CD14-positive monocyte (primary cell): ENCODE data around the gene PDCL3. TPM values are rescaled to one million over a fixed set of nuclear protein-coding genes. Genes with fewer than 3 reads are reported as not detected.

ENCODE experiments used
- DNase-seq, 3 donors: peaks; one replicate each; pipeline ENCODE4 v3.0.0-alpha.2; 2011 to 2022
- H2AFZ ChIP-seq: 2 replicates; pipeline ENCODE4 v1.6.0; 2012; ENCODE audit warnings: mild to moderate bottlenecking, low read depth, low read length, inconsistent platforms; ENCODE audit not compliant: insufficient read depth, poor library complexity, severe bottlenecking
- H3K27ac ChIP-seq, 2 donors: 1 replicate in 1 of 2; 2 replicates in 1 of 2; pipeline ENCODE4 v1.5.1; 2012 to 2013; ENCODE audit warnings: low read length in 2 of 2, control low read depth in 1 of 2, inconsistent platforms in 1 of 2, low read depth in 1 of 2, mild to moderate bottlenecking in 1 of 2
- H3K27me3 ChIP-seq, 2 donors: one replicate each; pipeline versions ENCODE4 v1.6.0 to v1.6.1; 2011 to 2013; ENCODE audit warnings: low read length in 2 of 2; ENCODE audit not compliant: control insufficient read depth in 2 of 2, insufficient read depth in 2 of 2
- H3K36me3 ChIP-seq, 2 donors: replicated peaks in 1 of 2; 1 replicate in 1 of 2; 2 replicates in 1 of 2; pipeline versions ENCODE4 v1.5.1 to v1.6.1; 2012 to 2013; ENCODE audit warnings: low read length in 2 of 2, control low read depth in 1 of 2, inconsistent platforms in 1 of 2, mild to moderate bottlenecking in 1 of 2; ENCODE audit not compliant: insufficient read depth in 2 of 2, control insufficient read depth in 1 of 2
- H3K4me1 ChIP-seq, 2 donors: 1 replicate in 1 of 2; 2 replicates in 1 of 2; pipeline versions ENCODE4 v1.5.1 to v1.6.1; 2012 to 2013; ENCODE audit warnings: low read length in 2 of 2, control low read depth in 1 of 2, inconsistent platforms in 1 of 2, mild to moderate bottlenecking in 1 of 2, moderate library complexity in 1 of 2; ENCODE audit not compliant: insufficient read depth in 2 of 2, control insufficient read depth in 1 of 2
- H3K4me2 ChIP-seq: replicated peaks from 2 replicates; pipeline ENCODE3; 2012; ENCODE audit warnings: low read length, moderate library complexity, mild to moderate bottlenecking; ENCODE audit not compliant: poor library complexity, severe bottlenecking; ENCODE audit errors: extremely low read depth
- H3K4me3 ChIP-seq, 3 experiments: fragments of 200-600 bp in 1 of 3; sonication (generic) in 1 of 3; replicated peaks in 1 of 3; 1 replicate in 2 of 3; 2 replicates in 1 of 3; pipeline ENCODE4 v1.5.1; 2011 to 2013; ENCODE audit warnings: low read length in 3 of 3, mild to moderate bottlenecking in 3 of 3, control low read depth in 2 of 3, low read depth in 2 of 3, inconsistent platforms in 1 of 3, moderate library complexity in 1 of 3
- H3K79me2 ChIP-seq: 2 replicates; pipeline ENCODE4 v1.6.0; 2012; ENCODE audit warnings: mild to moderate bottlenecking, control low read depth, inconsistent platforms, low read length, moderate library complexity; ENCODE audit not compliant: insufficient read depth
- H3K9ac ChIP-seq: 2 replicates; pipeline ENCODE4 v1.6.0; 2017; ENCODE audit warnings: low read length, mild to moderate bottlenecking; ENCODE audit not compliant: insufficient read depth, poor library complexity, severe bottlenecking
- H3K9me3 ChIP-seq, 2 donors: replicated peaks in 1 of 2; 1 replicate in 1 of 2; 2 replicates in 1 of 2; pipeline versions ENCODE4 v1.5.1 to v1.6.1; 2012 to 2013; ENCODE audit warnings: low read length in 2 of 2, control low read depth in 1 of 2; ENCODE audit not compliant: control insufficient read depth in 1 of 2, insufficient read depth in 1 of 2
- H4K20me1 ChIP-seq: 2 replicates; pipeline ENCODE4 v1.6.0; 2012; ENCODE audit warnings: mild to moderate bottlenecking, low read length, control low read depth, moderate library complexity; ENCODE audit not compliant: insufficient read depth
- H3K27ac Mint-ChIP-seq, 7 donors: one replicate each; pipeline ENCODE4 v1.8.0; 2020; ENCODE audit warnings: mild to moderate bottlenecking in 7 of 7, mixed read lengths in 7 of 7, moderate library complexity in 6 of 7, inconsistent platforms in 2 of 7
- H3K27me3 Mint-ChIP-seq, 3 donors: one replicate each; pipeline ENCODE4 v1.8.0; 2021 to 2022; ENCODE audit warnings: low read depth in 3 of 3, mild to moderate bottlenecking in 3 of 3, mixed read lengths in 3 of 3, moderate library complexity in 3 of 3, inconsistent platforms in 1 of 3
- H3K36me3 Mint-ChIP-seq, 2 donors: one replicate each; pipeline ENCODE4 v1.8.0; 2020; ENCODE audit warnings: mixed read lengths in 2 of 2, inconsistent platforms in 1 of 2, mild to moderate bottlenecking in 1 of 2
- H3K4me1 Mint-ChIP-seq: one replicate; pipeline ENCODE4 v1.8.0; 2020; ENCODE audit warnings: mild to moderate bottlenecking, mixed read lengths
- H3K4me3 Mint-ChIP-seq, 2 donors: one replicate each; pipeline ENCODE4 v1.8.0; 2020; ENCODE audit warnings: mild to moderate bottlenecking in 2 of 2, mixed read lengths in 2 of 2, moderate library complexity in 1 of 2
- H3K9me3 Mint-ChIP-seq, 7 donors: one replicate each; pipeline ENCODE4 v1.8.0; 2020 to 2022; ENCODE audit warnings: mixed read lengths in 7 of 7, mild to moderate bottlenecking in 6 of 7, moderate library complexity in 6 of 7, inconsistent platforms in 2 of 7
- WGBS: methylation state at CpG from one replicate; pipeline ENCODE4 v1.1.5; 2013; ENCODE audit warnings: missing lambda C conversion rate; ENCODE audit not compliant: insufficient coverage; 5-methylcytosine and 5-hydroxymethylcytosine counted together
- intact Hi-C, 2 donors: fragments of 100-400 bp; cut with micrococcal nuclease; formaldehyde crosslinking; loops; one replicate each; pipeline versions ENCODE4 v1.15.0 to v1.15.1; 2023
- polyA plus RNA-seq, 3 donors: library from polyadenylated mRNA; depleted of rRNA in 1 of 3; unstranded in 2 of 3; stranded (reverse) in 1 of 3; fragments of 300-500 nt in 2 of 3; fragments of >200 nt in 1 of 3; fragmentation: Illumina TruSeq in 2 of 3; gene quantifications; 1 replicate in 2 of 3; 2 replicates in 1 of 3; pipeline ENCODE4 v1.2.3, GENCODE V29; 2012 to 2021
- TF ChIP-seq, protein P1 (sequence below): fragments of 200-600 bp; IDR thresholded peaks from one replicate; pipeline ENCODE4 v1.8.0; 2022; ENCODE audit warnings: antibody characterized with exemption, mild to moderate bottlenecking

The PDCL3 gene
- polyA plus RNA-seq, 3 donors: 15.9 to 28.4 (median 24.8) TPM

DNA sequence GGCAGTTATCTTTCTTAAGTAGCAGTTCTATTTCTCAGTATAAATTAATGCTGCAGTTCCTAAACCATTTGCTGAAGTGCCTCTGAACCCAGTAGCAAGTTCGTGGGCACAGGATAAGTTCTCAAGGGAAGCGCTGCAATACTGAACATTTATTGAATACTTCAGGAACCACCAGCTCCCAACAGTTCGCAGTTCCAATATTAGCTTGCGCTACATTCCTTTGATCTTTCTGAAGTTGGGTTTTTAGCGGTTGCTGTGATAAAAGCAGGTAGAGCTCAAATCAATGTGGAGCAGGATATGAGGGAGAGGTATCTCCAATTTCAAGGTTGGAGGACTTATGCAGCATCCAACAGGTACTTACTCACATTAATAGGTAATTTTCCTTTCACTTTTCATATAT, 33.7 kb downstream of the PDCL3 start:
- Histone ChIP-seq H3K9ac (no peak overlapping the region), H3K79me2 (no peaks in the 10 kb centered on the region), H3K4me1 (no peaks in the 10 kb centered on the region), H3K4me3 (no peak overlapping the region), H3K27ac (no peak overlapping the region), H4K20me1 (no peaks in the 10 kb centered on the region), H3K9me3 (no peaks in the 10 kb centered on the region), H3K27me3 (no peaks in the 10 kb centered on the region), H3K36me3 (no peaks in the 10 kb centered on the region), H2AFZ (no peak overlapping the region), H3K4me2 (no peak overlapping the region)
- TF ChIP-seq, protein P1, sequence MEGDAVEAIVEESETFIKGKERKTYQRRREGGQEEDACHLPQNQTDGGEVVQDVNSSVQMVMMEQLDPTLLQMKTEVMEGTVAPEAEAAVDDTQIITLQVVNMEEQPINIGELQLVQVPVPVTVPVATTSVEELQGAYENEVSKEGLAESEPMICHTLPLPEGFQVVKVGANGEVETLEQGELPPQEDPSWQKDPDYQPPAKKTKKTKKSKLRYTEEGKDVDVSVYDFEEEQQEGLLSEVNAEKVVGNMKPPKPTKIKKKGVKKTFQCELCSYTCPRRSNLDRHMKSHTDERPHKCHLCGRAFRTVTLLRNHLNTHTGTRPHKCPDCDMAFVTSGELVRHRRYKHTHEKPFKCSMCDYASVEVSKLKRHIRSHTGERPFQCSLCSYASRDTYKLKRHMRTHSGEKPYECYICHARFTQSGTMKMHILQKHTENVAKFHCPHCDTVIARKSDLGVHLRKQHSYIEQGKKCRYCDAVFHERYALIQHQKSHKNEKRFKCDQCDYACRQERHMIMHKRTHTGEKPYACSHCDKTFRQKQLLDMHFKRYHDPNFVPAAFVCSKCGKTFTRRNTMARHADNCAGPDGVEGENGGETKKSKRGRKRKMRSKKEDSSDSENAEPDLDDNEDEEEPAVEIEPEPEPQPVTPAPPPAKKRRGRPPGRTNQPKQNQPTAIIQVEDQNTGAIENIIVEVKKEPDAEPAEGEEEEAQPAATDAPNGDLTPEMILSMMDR: no peak
- Mint-ChIP-seq H3K4me3 (no peak overlapping the region), H3K36me3 (no peaks in the 10 kb centered on the region), H3K4me1 (peaks cover 9% of the 10 kb centered on the region), H3K27me3 (peaks cover 6 to 7% (median 6%) of the 10 kb centered on the region in 3 donors), H3K9me3 (peaks cover 0 to 4% (median 0%) of the 10 kb centered on the region in 7 donors), H3K27ac (no peak overlapping the region)
- no CpG with 5 or more reads among the region's 5 CpGs for WGBS
- DNase-seq: no peak
- intact Hi-C loops: no loop called here

DNA sequence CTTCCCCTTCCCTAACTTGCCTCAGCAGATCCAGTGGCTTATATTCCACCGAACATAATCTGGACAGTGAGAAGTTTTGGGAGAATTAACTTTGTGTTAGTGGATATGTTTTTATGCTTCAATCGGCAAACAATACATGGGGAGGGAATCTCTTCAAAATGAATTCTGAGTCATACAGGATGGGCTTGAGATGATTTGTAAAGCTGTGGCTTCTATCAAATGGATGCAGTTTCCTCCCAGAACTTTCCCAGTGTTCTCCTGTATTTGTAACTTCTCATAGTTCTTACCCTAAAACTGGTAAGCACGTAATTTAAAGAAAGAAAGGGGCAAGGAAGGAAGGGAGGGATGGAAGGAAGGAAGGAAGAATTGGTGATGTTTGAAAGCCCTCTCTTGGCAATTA, 36.8 kb downstream of the PDCL3 start:
- Histone ChIP-seq H3K9me3 (no peaks in the 10 kb centered on the region), H3K79me2 (no peaks in the 10 kb centered on the region), H2AFZ (no peak overlapping the region), H3K4me3 (no peak overlapping the region), H3K4me2 (no peak overlapping the region), H3K36me3 (no peaks in the 10 kb centered on the region), H4K20me1 (no peaks in the 10 kb centered on the region), H3K9ac (no peak overlapping the region), H3K27ac (no peak overlapping the region), H3K27me3 (no peaks in the 10 kb centered on the region), H3K4me1 (no peaks in the 10 kb centered on the region)
- peaks cover 6 to 7% (median 6%) of the 10 kb centered on the region in 3 donors for H3K27me3 Mint-ChIP-seq
- TF ChIP-seq, protein P1: no peak
- H3K36me3 Mint-ChIP-seq: no peaks in the 10 kb centered on the region
- DNase-seq: no peak
- H3K4me3 Mint-ChIP-seq: no peak overlapping the region
- WGBS: no CpG with 5 or more reads among the region's 3 CpGs
- H3K27ac Mint-ChIP-seq: peak overlapping the region in 1 of 7 donors; percentile 19
- H3K4me1 Mint-ChIP-seq: peaks cover 3% of the 10 kb centered on the region
- intact Hi-C loops: no loop called here
- H3K9me3 Mint-ChIP-seq: peaks cover 0 to 4% (median 0%) of the 10 kb centered on the region in 7 donors
